SK-MEL-5 (cell line): ENCODE results near the gene ANKRD55. TPM values are rescaled to one million over a fixed set of nuclear protein-coding genes. Genes with fewer than 3 reads are reported as not detected.

ENCODE experiments used
- DNase-seq: peaks from one replicate; pipeline ENCODE4 v3.0.0-alpha.2; 2016; ENCODE audit warnings: low read depth, low spot score
- in situ Hi-C: cut with HindIII; loops from 2 replicates; pipeline ENCODE4 v1.10.0; 2016; ENCODE audit warnings: low sequenced_read_pairs, high pct_unique_total_duplicates, low pct_unique_long_range_greater_than_20kb
- small RNA-seq, 2 experiments: library from RNA; depleted of rRNA; stranded (forward); fragments of <200 nt; gene quantifications; one replicate each; pipeline ENCODE3, GENCODE V24; 2014
- total RNA-seq: library from RNA; depleted of rRNA; stranded (reverse); fragments of >200 nt; shearing (Covaris generic); gene quantifications from 2 replicates; pipeline ENCODE4 v1.2.3, GENCODE V29; 2014; rRNA removed

ANKRD55 gene
- total RNA-seq, 1 experiment from 2014 or later: not detected

GRCh38 chr5:56056875-56057274 is 176.3 kb downstream of the ANKRD55 start:
- DNase-seq: no peak
- in situ Hi-C loops: no loop called here

DNA sequence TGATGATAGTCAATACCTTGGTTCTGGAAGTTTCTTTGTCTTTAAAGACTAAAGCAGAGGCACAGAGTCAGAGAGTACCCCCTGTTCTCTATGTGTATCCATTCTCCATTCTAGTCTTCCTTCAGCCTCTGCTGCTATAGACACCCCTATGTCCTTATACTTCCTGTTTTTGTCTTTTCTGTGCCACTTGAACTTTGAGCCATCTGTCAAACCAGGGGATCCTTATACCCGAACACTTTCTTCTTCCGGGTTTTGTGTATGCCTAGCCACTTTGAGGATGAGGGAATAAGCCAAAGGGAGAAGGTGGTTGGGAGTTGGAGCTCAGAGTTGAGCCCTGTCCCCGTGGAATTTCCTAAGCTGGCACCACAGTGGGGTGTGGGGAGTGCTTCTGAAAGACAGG is 177.3 kb downstream of the ANKRD55 start:
- in situ Hi-C loops: no loop called here
- DNase-seq: no peak

DNA sequence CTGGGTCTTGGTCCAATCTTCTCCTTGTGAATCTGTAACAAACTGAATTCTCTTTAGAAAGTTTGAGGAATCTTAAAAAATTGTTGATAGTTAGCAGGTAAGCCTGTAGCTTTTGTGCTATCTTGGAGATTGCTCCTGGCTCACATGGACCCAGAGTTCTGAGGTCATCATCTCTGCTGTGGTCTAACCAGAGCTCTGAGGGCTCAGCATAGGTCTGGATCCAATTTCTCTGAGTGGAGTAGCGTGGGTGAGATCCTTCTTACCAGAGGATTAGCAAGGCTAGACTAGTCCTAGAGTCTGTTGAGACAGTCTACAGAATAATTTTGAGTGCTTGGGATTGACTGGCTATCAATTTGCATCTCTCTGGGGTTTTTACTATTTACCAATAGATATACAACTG is 177.8 kb downstream of the ANKRD55 start:
- in situ Hi-C loops: no loop called here
- no peak for DNase-seq

DNA sequence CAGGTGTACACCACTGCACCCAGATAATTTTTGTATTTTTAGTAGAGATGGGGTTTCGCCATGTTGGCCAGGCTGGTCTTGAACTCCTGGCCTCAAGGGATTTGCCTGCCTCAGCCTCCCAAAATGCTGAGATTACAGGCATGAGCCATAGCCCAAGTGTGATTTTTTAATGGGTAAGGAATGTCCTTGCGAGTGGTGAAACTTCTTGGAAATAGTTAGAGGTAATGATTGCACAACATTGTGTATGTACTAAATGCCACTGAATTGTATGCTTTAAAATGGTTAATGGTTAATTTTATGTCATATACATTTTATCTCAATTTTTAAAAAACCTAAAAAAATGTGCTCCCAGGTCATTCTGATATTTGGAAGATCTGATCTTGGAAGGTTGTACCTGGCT is 178.5 kb downstream of the ANKRD55 start:
- in situ Hi-C loops: no loop called here
- no peak for DNase-seq

- DNase-seq: no peak
- in situ Hi-C loops: no loop called here
Observed at GRCh38 chr5:56053363-56053762, 179.8 kb downstream of the ANKRD55 start.

- in situ Hi-C loops: no loop called here
- no peak for DNase-seq
Observed at GRCh38 chr5:56052735-56053134, 180.4 kb downstream of the ANKRD55 start.

- in situ Hi-C loops: no loop called here
Observed at GRCh38 chr5:56050551-56051255, 182.4 kb downstream of the ANKRD55 start.

More at GRCh38 chr5:56050551-56051255, 182.4 kb downstream of the ANKRD55 start:
- DNase-seq: no peak

Small RNA genes lying within 50 kb of the gene (small RNA-seq; reads per million reads assigned to genes)
- gene RNA5SP184 (0 to 0.10 reads per million in 2 experiments), gene RNA5SP185 (0 to 1.6 reads per million in 2 experiments), gene RNU6-299P (0 reads per million in 2 experiments)

Other genes with a start within 250 kb of the ANKRD55 start
- gene IL6ST, start 238.4 kb downstream of the ANKRD55 start, total RNA-seq: 92.2 and 98.5 TPM in 2 replicates